Measurements from ENCODE around the gene MED16.
"Not testable (repeated sequence)": the region's sequence is repeated elsewhere in the genome, so short reads cannot be mapped to it uniquely, and the experiment has no call there.

The MED16 gene

GRCh38 chr19:906480-906879, 13.5 kb upstream of the MED16 start:
- DNase-seq = no peak

- DNase-seq = no peak
Measured at GRCh38 chr19:904545-904944, 11.6 kb upstream of the MED16 start.

- no peak for DNase-seq
Measured at GRCh38 chr19:903266-903797, 10.3 kb upstream of the MED16 start.

- no peak for DNase-seq
Measured at GRCh38 chr19:902446-903226, 9.6 kb upstream of the MED16 start.

- DNase-seq = no peak
Measured at GRCh38 chr19:902093-902370, 9.0 kb upstream of the MED16 start.

- no peak for DNase-seq
Measured at GRCh38 chr19:901216-902092, 8.5 kb upstream of the MED16 start.

GRCh38 chr19:900302-901111, 7.5 kb upstream of the MED16 start:
- DNase-seq = no peak

- DNase-seq = no peak
Measured at GRCh38 chr19:900043-900301, 7.0 kb upstream of the MED16 start.

- no peak for DNase-seq
Measured at GRCh38 chr19:899336-900042, 6.5 kb upstream of the MED16 start.

- no peak for DNase-seq
Measured at GRCh38 chr19:898663-899062, 5.7 kb upstream of the MED16 start.

GRCh38 chr19:897442-898039, 4.6 kb upstream of the MED16 start:
- no peak for DNase-seq

GRCh38 chr19:896999-897398, 4.0 kb upstream of the MED16 start:
- DNase-seq = no peak

GRCh38 chr19:896434-896833, 3.4 kb upstream of the MED16 start:
- no peak for DNase-seq

GRCh38 chr19:892243-892893, 619 bp downstream of the MED16 start:
- no peak for DNase-seq

GRCh38 chr19:891421-892200, 1.4 kb downstream of the MED16 start:
- not testable (repeated sequence) for DNase-seq

GRCh38 chr19:890831-891230, 2.2 kb downstream of the MED16 start:
- DNase-seq = no peak

GRCh38 chr19:889662-890295, 3.2 kb downstream of the MED16 start:
- DNase-seq = no peak

- peak in 1 of 2 donors; percentile 41 for DNase-seq
Measured at GRCh38 chr19:888581-889385, 4.2 kb downstream of the MED16 start.

GRCh38 chr19:887599-887998, 5.4 kb downstream of the MED16 start:
- DNase-seq = no peak

- no peak for DNase-seq
Measured at GRCh38 chr19:887072-887471, 5.9 kb downstream of the MED16 start.

Measured in activated CD4-positive, alpha-beta T cell treated with anti-CD3 and anti-CD28 coated beads for 4 hours (primary cell).